Neural crest cell (in vitro differentiated cells): ENCODE results near the gene ZNF697. TPM values are rescaled to one million over a fixed set of nuclear protein-coding genes. Genes with fewer than 3 reads are reported as not detected.

Experiments
- DNase-seq: peaks from one replicate; pipeline ENCODE4 v3.0.0; 2021; ENCODE audit warnings: low read depth, mixed read lengths, low spot score
- H3K27ac Mint-ChIP-seq: one replicate; pipeline ENCODE4 v1.8.0; 2021; ENCODE audit warnings: mild to moderate bottlenecking, mixed read lengths; ENCODE audit not compliant: unreplicated experiment
- H3K27me3 Mint-ChIP-seq: 2 replicates; pipeline ENCODE4 v1.8.0; 2021; ENCODE audit warnings: low read depth, mild to moderate bottlenecking, mixed read lengths
- H3K36me3 Mint-ChIP-seq: 2 replicates; pipeline ENCODE4 v1.8.0; 2021; ENCODE audit warnings: low read depth, mild to moderate bottlenecking, mixed read lengths
- H3K4me1 Mint-ChIP-seq: 2 replicates; pipeline ENCODE4 v1.8.0; 2021; ENCODE audit warnings: mixed read lengths
- H3K4me3 Mint-ChIP-seq: one replicate; pipeline ENCODE4 v1.8.0; 2021; ENCODE audit warnings: mild to moderate bottlenecking, mixed read lengths
- H3K9me3 Mint-ChIP-seq: 2 replicates; pipeline ENCODE4 v1.8.0; 2021; ENCODE audit warnings: mixed read lengths
- CTCF ChIP-seq: fragments of 200-600 bp; sonication (generic); conservative IDR thresholded peaks from 2 replicates; pipeline ENCODE4 v1.5.0; 2021; ENCODE audit warnings: antibody characterized with exemption, mild to moderate bottlenecking
- total RNA-seq: library from RNA; stranded (reverse); gene quantifications from 2 replicates; pipeline ENCODE4 v1.2.1, GENCODE V29; 2021

ZNF697 gene
- total RNA-seq, 1 donor from 2014 or later, result 19.5 TPM

- Mint-ChIP-seq H3K27ac (no peak overlapping the region), H3K36me3 (no peaks in the 10 kb centered on the region), H3K9me3 (peaks cover 1% of the 10 kb centered on the region), H3K4me3 (no peak overlapping the region), H3K4me1 (peaks cover 18% of the 10 kb centered on the region), H3K27me3 (no peaks in the 10 kb centered on the region)
- no peak for TF ChIP-seq CTCF
- DNase-seq, result no peak
Observed at GRCh38 chr1:119686661-119687060, 38.6 kb upstream of the ZNF697 start.

- H3K4me3 Mint-ChIP-seq, result no peak overlapping the region
- no peaks in the 10 kb centered on the region for H3K27me3 Mint-ChIP-seq
- no peaks in the 10 kb centered on the region for H3K36me3 Mint-ChIP-seq
- H3K27ac Mint-ChIP-seq, result no peak overlapping the region
- no peak for DNase-seq
- peaks cover 4% of the 10 kb centered on the region for H3K4me1 Mint-ChIP-seq
- H3K9me3 Mint-ChIP-seq, result no peaks in the 10 kb centered on the region
- TF ChIP-seq CTCF, result no peak
Observed at GRCh38 chr1:119683893-119684292, 35.8 kb upstream of the ZNF697 start.

GRCh38 chr1:119682141-119682540 lies 34.1 kb upstream of the ZNF697 start:
- no peak overlapping the region for H3K4me3 Mint-ChIP-seq
- no peaks in the 10 kb centered on the region for H3K36me3 Mint-ChIP-seq
- TF ChIP-seq CTCF, result no peak
- H3K9me3 Mint-ChIP-seq, result no peaks in the 10 kb centered on the region
- no peak overlapping the region for H3K27ac Mint-ChIP-seq
- peaks cover 4% of the 10 kb centered on the region for H3K4me1 Mint-ChIP-seq
- DNase-seq, result no peak
- H3K27me3 Mint-ChIP-seq, result no peaks in the 10 kb centered on the region

GRCh38 chr1:119681560-119681959 lies 33.5 kb upstream of the ZNF697 start:
- Mint-ChIP-seq H3K9me3 (no peaks in the 10 kb centered on the region), H3K4me1 (peaks cover 4% of the 10 kb centered on the region), H3K36me3 (no peaks in the 10 kb centered on the region), H3K4me3 (no peak overlapping the region), H3K27me3 (no peaks in the 10 kb centered on the region), H3K27ac (no peak overlapping the region)
- DNase-seq, result no peak
- no peak for TF ChIP-seq CTCF

- no peak for TF ChIP-seq CTCF
- H3K9me3 Mint-ChIP-seq, result no peaks in the 10 kb centered on the region
- no peak for DNase-seq
- H3K27ac Mint-ChIP-seq, result no peak overlapping the region
- no peaks in the 10 kb centered on the region for H3K36me3 Mint-ChIP-seq
- no peaks in the 10 kb centered on the region for H3K27me3 Mint-ChIP-seq
- no peak overlapping the region for H3K4me3 Mint-ChIP-seq
- peaks cover 6% of the 10 kb centered on the region for H3K4me1 Mint-ChIP-seq
Observed at GRCh38 chr1:119680723-119681122, 32.7 kb upstream of the ZNF697 start.

GRCh38 chr1:119680193-119680592 lies 32.1 kb upstream of the ZNF697 start:
- TF ChIP-seq CTCF, result no peak
- Mint-ChIP-seq H3K27me3 (no peaks in the 10 kb centered on the region), H3K4me1 (peaks cover 11% of the 10 kb centered on the region), H3K36me3 (no peaks in the 10 kb centered on the region), H3K4me3 (no peak overlapping the region), H3K9me3 (no peaks in the 10 kb centered on the region), H3K27ac (no peak overlapping the region)
- DNase-seq, result no peak
